Activated naive CD4-positive, alpha-beta T cell treated with anti-CD3 and anti-CD28 coated beads, Interleukin-2, amount 50 U/mL, for 16 hours (primary cell): ENCODE data around the gene SCYL1.
A peak's percentile ranks its signal among the peaks of the same experiment; 100 is the strongest.
"Not testable (repeated sequence)": the region's sequence is repeated elsewhere in the genome, so short reads cannot be mapped to it uniquely, and the experiment has no call there.

Experiments
- DNase-seq: peaks from one replicate; pipeline ENCODE4 v3.0.0-alpha.2; 2020

SCYL1 gene

DNA sequence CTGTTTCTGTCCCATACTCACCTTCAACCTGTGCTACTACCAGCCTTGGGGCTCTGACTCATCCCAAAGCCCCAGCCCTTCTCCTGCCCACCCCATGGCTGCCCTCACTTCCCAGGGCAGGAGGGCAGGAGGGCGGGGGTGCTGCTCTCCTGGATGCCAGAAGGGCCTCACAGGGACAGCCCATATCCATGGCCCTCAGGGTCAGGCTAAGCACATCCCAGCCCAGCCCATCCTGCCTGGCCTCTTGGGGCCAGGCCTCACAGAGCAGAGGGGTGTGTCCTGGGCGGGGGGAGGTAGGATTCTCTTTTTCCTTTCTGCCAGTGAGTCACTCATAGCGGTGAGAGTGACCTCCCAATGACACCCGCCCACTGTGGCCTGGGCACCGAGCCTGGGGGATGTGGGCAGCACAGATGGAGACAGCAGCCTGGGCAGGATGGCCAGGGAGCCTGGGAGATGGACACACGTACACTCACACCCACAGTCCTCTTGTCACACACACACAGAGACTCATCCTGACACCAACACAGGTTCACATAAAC, 30.9 kb downstream of the SCYL1 start:
- no peak for DNase-seq

DNA sequence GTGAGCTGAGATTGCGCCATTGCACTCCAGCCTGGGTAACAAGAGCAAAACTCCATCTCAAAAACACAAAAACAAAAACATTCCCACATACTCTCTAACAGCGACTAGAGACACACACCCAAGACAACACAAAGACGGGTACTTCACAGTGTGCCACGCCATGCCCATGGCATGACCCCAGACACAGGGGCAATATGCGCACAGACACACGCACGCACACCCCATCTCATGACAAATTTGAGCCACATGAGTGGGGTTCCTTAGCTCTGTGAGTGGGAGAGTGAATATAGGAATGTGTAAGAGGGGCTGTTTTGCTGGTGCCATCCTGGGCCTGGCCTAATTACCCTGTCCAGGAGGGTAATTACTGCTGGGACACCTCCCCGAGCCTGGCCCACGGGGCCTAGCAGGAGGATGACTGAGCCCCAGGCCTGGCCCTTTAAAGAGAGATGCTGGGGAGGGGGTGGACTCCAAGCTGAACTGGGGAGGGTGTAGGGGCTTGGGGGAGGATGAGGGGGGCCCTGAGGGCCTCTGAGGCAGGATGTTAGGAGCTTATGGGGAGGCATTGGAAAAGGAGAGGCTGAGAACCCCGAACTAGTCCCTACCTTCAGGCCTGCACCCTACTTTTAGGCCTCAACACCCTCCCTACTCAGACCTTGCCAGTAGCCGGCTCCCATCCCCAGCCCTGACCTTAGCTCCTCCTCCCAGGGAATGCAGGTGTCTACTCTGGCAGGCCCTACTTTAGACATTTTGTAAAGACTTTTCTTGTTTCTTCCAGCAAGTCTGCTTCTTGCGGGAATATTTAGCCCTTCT, 31.8 kb downstream of the SCYL1 start:
- no peak for DNase-seq

DNA sequence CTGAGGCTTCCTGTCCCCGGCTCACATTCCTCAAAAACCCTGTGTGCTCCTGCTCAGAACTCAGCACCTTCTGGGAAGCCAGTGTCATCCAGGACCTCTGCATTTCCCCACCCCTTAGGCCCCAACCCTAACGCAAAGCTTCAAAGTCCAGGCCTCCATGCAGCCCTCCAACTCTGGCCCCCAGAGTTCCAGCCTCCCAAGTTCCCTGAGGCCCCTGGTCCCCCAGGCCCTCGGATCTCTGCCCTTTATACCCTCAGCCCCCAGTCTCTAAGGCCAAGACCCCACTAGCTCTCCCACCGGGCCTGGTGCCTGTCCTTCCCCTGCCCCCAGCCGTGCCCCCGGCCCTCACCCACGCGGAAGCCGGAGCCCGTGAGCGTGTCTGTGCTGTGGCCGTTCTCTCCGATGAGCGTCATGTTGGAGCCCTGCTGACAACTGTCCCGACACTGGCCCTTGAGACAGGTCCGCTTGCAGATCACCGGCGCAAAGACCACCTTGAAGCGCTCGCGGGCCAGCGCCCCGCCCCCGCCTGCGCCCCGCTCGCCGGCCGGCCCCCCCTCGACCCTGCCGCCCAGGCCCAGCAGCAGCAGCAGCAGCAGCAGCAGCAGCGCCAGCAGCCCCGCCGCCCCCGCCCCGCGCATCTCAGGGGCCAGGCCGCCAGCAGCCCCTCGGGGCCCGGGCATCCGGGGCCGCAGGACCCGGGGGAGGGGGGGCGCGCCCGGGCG, 32.6 kb downstream of the SCYL1 start:
- peak; percentile 44 for DNase-seq

DNA sequence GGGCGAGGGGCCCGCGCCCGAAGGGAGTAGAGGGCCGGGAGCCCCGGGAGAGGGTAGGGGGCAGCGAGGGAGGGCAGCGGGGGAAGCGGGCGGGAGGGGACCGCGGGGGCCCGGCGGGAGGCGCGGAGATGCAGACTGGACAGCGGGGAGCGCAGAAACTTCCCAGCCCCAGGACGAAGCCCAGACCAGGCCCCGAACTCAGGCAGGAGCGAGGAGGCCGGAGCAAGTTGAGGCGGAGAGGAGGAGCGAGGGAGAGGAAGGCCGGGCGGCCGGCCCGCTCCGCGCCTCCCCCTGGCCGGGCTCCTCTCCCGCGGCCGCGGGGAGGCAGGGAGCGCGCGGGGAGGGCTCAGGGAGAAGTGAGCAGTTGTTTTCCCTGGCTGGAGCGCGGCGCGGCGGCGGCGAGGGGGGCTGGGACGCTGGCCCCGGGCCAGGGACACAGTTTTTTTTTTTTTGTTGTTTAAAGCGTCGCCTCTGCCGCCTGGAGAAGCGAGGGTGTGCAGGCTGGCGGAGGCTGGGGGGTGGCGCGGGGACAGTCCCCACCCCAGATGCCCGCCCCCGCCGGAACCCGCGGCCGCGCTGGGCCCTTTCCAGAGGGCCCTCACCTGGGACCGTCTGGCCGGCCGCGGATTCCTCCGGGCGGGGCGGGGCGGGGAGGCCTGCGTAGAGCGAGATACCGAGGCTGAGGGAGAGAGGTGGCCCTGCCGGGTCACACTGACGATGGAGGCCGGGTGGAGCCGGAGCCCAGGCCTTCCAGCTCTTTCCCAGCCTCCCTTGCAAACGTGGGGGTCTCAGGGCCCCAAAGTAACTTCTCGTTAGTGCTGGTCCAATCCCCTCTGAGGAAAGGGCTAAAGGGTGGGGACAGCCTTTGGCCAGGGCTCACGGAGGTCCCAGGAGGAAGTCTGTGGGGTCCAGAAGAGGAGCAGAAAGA, 33.4 kb downstream of the SCYL1 start, which contains the start of gene LTBP3:
TSS of gene LTBP3 (minus strand) at position 358 of the 928 bp plus-strand sequence. CDS start 400 bp downstream, outside the sequence.
- peak; percentile 46 for DNase-seq

DNA sequence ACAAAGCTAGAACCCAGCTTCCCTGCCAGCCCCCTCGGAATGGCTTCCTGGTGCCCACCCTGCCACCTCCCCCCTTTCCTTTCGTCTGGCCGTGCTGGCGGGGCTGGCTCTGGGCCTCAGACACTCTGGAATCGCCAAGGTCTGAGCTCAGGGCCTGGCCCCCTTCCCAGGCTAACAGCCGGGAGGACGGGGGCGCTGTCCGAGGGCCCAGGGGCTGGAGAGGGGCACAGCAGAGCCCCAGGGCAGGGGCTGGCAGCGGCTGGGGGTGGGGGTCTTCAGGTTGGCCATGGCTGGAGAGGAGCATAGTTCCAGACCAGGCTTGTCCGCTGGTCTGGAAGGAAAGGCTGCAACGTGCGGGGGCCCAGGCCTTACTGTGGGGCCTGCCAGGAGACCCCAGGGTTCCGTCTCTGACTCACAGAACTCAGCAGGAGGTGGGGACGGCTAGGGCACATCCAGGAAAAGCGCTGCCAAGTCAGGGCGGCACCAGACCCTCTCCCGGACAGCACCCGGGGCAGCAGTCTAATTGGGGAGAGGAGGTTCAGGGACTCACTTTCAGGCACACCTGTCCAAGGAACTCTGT, 34.1 kb downstream of the SCYL1 start:
- no peak for DNase-seq

DNA sequence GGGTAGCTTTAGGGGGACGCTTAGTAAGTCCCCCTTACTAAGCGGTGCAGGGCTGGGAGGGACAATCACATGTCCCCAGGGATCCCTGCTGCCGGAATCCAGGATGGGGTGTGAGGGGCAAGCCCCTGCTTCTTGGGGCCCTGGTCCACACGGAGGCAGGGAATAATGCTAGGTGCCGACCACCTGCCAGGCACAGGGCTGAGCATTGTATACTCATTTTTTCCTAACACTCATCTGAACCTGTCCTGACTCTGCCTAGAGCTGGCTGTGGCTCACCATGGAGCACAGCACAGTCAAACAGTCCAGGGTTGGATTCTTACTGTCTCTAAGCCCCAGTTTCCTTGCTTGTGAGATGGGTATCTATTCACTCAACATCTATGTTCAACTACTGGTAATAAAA, 34.7 kb downstream of the SCYL1 start:
- no peak for DNase-seq

DNA sequence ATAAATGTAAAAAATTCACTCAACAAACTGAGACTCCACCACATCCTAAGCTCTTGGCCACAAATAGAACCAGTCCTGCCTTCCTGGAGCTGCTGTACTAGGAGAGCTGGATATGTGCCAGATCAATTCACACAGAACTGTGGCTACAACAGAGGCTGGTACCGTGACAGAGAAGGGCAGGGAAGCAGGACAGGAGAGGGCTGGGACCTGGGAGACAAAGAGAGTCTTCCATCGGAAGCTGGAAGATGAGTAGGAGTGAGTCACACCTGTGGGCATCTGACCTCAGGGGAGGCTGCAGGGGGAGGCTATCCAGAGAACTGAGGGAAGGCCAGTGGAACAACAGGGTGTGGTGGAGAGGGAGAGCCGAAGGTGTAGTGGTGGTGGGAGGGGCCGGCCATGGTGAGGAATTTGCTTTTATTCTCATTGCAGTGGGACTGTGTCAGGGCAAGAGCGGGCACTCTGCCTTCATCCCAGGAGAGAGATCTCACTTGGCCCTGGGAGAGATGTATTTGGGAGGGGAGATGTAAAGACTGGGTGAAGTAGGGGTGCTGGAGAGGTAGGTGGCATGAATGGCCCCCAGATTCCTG, 35.2 kb downstream of the SCYL1 start:
- DNase-seq: no peak

DNA sequence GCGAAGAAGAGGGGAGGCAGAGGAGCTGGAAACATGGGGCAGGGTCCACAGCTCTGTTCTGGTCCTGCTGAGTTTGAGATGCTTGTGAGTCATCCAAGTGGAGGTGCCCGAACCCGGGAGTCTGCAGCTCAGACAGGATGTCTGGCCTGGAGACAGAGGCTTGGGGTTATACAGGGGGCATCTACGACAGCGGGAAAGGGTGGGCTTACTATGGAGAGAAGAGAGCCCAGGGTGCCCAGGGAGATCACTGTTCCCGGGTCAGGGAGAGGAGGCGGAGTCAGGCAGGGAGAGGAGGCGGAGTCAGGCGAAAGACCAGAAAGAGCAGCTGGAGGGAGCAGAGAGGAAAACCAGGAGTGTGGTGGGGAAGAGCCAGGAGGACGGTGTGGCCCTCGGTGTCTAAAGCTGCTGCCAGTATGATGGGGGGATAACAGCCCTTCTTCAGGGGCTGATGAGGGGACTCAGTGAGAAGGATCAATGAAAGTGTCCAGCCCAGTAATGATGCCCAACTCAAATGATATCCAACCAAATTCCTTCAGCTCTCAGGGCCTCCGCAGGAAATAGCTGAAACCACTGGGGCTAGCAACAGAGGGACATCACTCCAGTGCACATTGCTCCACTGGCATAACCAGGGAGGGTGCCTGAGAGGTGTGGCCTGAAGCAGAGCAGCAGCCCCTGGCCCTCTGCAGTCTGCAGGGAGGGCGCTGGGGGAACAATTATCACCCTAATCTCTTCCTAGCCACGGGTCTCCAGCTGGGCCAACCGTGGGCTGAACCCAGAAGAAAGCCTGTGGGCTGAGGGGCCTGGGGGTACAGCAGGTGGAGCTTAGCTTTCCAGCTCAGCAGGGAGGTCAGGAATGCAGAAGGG, 35.9 kb downstream of the SCYL1 start:
- DNase-seq: no peak

DNA sequence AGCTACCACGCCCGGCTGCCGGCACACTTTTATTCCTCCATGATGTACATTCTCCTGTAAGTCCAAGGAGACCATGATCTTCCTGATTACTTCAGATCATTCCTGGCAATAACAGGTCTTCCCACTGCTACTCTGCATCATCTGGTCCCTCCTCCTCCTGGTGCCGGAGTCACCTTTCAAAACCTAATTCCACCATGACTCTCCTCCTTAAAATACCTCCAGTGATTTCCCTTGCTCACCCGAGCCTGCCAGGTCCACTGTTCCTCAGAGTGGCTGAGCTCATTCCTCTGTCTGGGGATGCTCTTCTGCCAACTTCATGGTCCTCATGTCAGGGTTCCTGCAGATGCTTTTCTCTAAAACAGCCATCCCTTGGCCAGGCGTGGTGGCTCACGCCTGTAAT, 37.1 kb downstream of the SCYL1 start:
- no peak for DNase-seq

DNA sequence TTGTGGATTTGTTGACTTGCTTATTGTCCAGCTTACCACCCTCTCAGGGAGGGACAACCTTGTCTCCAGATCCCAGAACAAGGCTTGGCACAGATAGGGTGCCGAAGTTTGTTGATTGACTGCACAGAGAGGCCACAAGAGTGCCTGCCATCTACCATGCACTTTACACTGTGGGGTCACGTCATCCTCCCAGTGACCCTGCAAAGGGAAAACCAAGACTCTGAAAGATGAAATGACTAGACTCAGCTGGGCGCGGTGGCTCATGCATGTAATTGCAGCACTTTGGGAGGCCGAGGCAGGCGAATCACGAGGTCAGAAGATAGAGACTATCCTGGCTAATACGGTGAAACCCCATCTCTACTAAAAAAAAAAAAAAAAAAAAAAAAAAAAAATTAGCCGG, 37.9 kb downstream of the SCYL1 start:
- no peak for DNase-seq

DNA sequence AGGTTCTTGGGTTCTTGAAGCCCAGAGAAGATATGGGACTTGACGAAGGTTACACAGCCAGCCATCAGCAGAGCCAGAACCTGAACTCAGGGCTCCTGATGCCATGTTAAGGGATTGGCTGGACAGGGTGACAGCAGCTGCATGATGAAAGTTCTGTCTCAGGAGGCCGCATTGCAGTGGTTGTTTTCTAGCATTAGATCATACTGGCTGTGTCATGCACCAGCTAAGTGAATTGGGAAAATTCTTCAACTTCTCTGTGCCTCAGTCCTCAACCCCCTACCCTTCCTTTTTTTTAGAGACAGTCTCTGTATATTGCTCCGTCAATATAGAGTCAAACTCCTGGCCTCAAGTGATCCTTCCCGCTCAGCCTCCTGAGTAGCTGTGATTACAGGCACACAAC, 38.7 kb downstream of the SCYL1 start:
- no peak for DNase-seq

DNA sequence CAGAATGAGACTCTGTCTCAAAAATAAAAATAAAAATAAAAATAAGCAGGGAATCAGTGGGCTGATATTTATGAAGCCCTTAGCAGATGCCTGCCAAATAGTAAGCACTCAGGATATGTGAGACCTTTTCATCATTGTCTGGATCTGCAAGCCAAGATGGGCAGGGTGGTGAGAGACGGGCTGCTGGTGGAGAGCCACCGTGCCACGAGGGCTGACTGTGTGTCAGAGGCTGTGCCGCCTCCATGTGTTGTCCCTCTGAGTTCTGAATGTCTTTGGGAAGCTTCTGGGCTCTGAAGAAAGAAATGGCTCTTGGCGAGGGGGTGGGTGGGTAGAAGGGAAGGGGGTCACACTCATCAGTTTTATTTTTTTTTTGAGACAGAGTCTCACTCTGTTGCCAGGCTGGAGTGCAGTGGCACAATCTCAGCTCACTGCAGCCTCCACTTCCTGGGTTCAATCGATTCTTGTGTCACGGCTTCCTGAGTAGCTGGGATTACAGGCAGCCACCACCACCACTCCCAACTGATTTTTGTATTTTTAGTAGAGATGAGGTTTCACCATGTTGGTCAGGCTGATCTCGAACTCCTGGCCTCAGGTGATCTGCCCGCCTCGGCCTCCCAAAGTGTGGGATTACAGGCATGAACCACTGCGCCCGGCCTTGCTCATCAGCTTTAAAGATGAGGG, 40.1 kb downstream of the SCYL1 start:
- DNase-seq: not testable (repeated sequence)

DNA sequence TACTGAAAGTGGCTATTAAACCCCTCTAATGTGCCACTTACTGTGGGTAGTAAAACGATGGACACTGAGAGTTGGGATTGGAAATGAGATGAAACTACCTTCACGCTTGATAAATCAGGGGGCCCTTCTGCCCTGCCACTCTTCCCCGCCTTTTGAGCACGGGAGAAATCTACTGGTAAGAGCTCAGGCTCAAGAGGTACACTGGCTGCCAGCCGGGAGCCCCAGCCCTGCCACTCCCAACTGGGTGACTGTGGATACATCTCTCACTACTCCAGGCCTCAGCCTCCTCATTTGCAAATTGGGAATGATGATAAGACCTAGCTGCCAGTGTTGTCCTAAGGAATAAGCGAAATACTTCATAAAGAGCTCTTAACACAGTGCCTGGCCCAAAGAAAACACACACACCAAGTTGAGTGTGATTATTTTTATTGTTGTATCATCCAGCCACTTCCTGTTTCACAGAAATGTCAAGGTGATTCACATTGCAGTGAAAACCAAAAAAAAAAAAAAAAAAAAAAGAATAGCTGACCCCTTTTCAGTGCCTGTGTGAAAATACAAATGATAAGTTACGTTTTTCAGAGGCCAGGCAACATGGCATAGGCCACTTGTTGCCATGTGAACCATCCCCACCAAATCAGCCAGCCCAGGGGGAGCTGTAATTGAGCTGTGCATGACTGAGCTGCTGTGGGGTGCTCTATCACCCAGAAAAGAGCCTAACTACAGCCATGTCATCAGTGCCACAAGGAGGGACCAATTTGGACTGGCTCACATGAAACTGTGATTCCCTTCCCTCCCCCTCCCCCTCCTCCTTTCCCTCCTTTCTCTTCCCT, 41.0 kb downstream of the SCYL1 start:
- DNase-seq: no peak

DNA sequence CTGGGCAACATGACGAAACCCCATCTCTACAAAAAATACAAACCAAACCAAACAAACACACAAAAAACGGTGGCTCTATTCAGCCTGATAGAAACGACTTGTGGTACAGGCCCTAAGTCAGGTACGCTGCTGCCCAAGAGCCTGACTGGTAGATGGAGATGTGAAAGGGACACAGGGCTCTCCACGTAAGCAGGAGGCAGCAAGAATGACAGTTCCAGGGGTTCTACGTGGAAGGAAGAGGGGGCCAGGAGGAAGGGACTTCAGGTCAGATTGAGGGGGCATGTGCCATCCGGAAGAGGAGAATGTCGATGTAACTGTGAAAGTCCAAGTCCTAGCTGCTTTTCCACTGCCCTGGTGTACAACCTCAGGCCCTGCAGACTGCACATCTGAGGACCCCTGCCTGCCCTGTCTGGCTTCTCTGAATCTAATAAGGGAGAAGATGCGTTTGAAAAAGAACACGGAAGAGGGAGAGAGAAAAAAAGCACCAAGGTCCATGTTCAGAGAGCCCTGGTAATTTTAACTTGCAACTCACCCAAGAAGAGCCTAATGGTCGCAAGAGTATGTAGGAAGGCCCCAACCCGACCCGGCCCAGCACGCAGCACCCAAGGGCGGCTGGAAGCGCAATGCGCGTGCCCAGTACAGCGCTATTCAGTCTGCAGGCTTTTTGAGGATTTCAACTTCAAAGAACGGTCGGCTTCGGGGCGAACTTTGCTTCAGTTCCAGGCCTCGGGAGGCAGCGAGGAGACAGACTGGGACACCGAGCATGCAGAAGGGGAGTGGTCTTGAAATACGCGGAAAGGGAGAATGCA, 44.5 kb downstream of the SCYL1 start:
- DNase-seq: no peak

DNA sequence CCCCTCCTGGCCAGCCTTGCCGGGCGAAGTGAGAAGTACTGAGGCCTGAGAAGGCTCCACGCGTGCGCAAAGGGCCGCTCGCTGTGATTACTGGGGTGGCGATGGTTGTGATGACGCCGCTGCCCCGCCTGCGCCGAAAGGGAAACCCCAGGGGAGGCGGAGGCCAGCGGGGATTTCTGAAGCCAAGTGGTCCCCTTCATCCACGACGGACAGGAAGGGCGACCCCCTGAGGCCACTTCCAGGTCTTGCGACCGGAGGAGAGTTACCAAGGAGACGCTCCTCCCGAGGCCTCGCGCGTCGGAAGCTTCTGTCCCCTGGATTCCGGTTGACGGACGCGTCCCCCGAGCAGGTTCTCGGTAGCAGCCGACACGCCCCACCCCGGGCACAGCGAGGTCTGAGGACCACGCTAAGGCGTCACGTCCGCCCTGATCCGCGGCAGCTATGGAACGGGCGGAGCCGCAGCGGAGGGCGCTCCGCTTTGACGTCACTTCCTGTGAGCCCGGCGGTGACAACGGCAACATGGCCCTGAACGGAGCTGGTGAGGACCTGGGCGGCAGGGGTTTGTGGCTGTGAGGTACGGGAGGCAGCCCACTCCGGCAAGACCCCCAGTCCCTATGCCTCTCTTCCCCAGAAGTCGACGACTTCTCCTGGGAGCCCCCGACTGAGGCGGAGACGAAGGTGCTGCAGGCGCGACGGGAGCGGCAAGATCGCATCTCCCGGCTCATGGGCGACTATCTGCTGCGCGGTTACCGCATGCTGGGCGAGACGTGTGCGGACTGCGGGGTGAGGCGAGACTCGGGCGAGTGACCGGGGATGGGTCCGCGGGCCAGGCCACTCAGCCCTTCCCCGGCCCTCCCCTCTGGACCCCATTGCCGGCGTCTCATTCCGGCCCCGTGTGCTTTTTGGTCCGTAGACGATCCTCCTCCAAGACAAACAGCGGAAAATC, 45.4 kb downstream of the SCYL1 start, which contains the start of gene ZNRD2:
TSS of gene ZNRD2 (plus strand) at position 505 of the 946 bp plus-strand sequence. CDS start at position 520, 15 bp downstream.
- DNase-seq: peak; percentile 99

DNA sequence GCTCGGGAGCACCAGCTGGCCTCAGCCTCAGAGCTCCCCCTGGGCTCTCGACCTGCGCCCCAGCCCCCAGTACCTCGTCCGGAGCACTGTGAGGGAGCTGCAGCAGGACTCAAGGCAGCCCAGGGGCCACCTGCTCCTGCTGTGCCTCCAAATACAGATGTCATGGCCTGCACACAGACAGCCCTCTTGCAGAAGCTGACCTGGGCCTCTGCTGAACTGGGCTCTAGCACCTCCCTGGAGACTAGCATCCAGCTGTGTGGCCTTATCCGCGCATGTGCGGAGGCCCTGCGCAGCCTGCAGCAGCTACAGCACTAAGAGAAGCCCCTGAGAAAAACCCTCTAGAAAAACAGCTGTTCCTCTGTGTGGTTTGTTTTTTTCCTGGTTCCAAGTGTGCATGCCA, 46.5 kb downstream of the SCYL1 start:
- no peak for DNase-seq

DNA sequence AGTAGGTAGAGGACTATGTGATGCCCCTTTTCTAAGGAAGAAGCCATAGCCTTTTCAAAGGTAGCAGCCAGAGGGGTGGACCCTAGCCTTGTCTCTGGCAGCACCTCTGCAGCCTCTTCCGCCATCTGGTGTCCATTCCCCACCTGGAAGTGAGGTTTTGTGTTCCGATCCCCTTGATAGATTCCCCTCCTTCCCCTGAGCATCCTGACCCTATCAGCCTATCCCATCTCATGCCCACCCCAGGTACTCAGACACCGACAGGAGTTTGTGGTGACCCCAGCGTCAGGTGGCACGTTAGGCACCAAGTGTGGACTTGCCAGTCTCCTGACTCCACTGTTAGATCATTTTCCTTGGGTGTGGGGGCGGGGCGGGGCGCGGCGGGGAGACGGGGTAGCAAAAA, 47.1 kb downstream of the SCYL1 start:
- DNase-seq: no peak
